PC-9 (cell line): Measurements from ENCODE around the gene TMEM240. TPM values are rescaled to one million over a fixed set of nuclear protein-coding genes. Genes with fewer than 3 reads are reported as not detected.

Experiments used
- BruUV-seq: library from RNA; stranded (reverse); fragments of 400-500 nt; replicated peaks from 2 replicates; lab custom pipeline; 2021; lab: Mats Ljungman, UMichigan
- CTCF ChIA-PET: fragments of 300-600 bp; sonication (Branson Sonifier 250); formaldehyde crosslinking; loops from one replicate; lab custom pipeline; 2022; ENCODE audit warnings: antibody characterized with exemption; lab: Charles Lee
- POLR2A ChIA-PET: fragments of 300-600 bp; sonication (Branson Sonifier 250); formaldehyde crosslinking; loops from one replicate; lab custom pipeline; 2022; ENCODE audit warnings: antibody characterized with exemption; ENCODE audit not compliant: unreplicated experiment; lab: Charles Lee
- DNase-seq, 2 experiments: peaks; one replicate each; pipeline versions ENCODE4 v3.0.0 to v3.0.0-alpha.2; 2015 to 2022; ENCODE audit warnings: mixed read lengths in 1 of 2
- H2AFZ ChIP-seq: fragments of 200-600 bp; sonication (generic); 2 replicates; pipeline ENCODE4 v1.8.1; 2017; ENCODE audit warnings: antibody characterized with exemption
- H3F3A ChIP-seq: fragments of 200-600 bp; sonication (generic); 2 replicates; pipeline ENCODE4 v1.8.1; 2017; ENCODE audit warnings: antibody characterized with exemption, mild to moderate bottlenecking, low read depth; ENCODE audit not compliant: insufficient read depth
- H3K27ac ChIP-seq: fragments of 200-600 bp; sonication (generic); 2 replicates; pipeline ENCODE4 v1.6.1; 2016; ENCODE audit warnings: mixed run types
- H3K27me3 ChIP-seq: fragments of 200-600 bp; sonication (generic); 2 replicates; pipeline ENCODE4 v1.6.1; 2016; ENCODE audit warnings: low read depth, mixed run types; ENCODE audit not compliant: insufficient read depth
- H3K36me3 ChIP-seq: fragments of 200-600 bp; sonication (generic); 2 replicates; pipeline ENCODE4 v1.6.1; 2016; ENCODE audit warnings: low read depth, mixed run types
- H3K4me1 ChIP-seq: fragments of 200-600 bp; sonication (generic); replicated peaks from 2 replicates; pipeline ENCODE4 v1.6.1; 2016; ENCODE audit warnings: mixed run types; ENCODE audit not compliant: insufficient read depth
- H3K4me2 ChIP-seq: fragments of 200-600 bp; sonication (generic); 2 replicates; pipeline ENCODE4 v1.6.1; 2017; ENCODE audit warnings: mixed run types
- H3K4me3 ChIP-seq: fragments of 200-600 bp; sonication (generic); 2 replicates; pipeline ENCODE4 v1.6.1; 2016; ENCODE audit warnings: mixed run types
- H3K79me2 ChIP-seq: fragments of 200-600 bp; sonication (generic); 2 replicates; pipeline ENCODE4 v1.6.1; 2017; ENCODE audit warnings: low read depth, mixed run types
- H3K9me2 ChIP-seq: fragments of 200-600 bp; sonication (generic); 2 replicates; pipeline ENCODE4 v1.8.1; 2017; ENCODE audit warnings: mild to moderate bottlenecking; ENCODE audit not compliant: insufficient read depth
- H3K9me3 ChIP-seq: fragments of 200-600 bp; sonication (generic); 2 replicates; pipeline ENCODE4 v1.8.1; 2016; ENCODE audit warnings: low read depth; ENCODE audit not compliant: insufficient read depth
- H4K20me1 ChIP-seq: fragments of 200-600 bp; sonication (generic); 2 replicates; pipeline ENCODE4 v1.8.1; 2017; ENCODE audit not compliant: insufficient read depth
- EZH2 ChIP-seq: fragments of 200-600 bp; sonication (generic); IDR thresholded peaks from 2 replicates; pipeline ENCODE4 v1.8.0; 2017; ENCODE audit warnings: antibody characterized with exemption, low read depth
- intact Hi-C: fragments of 100-400 bp; cut with micrococcal nuclease; formaldehyde crosslinking; loops from one replicate; pipeline ENCODE4 v1.10.0; 2022; ENCODE audit not compliant: unreplicated experiment
- total RNA-seq: library from RNA; stranded (reverse); gene quantifications from 2 replicates; pipeline ENCODE4 v1.2.3, GENCODE V29; 2021
- TF ChIP-seq, protein P1 (sequence below): fragments of 200-600 bp; sonication (generic); conservative IDR thresholded peaks from 2 replicates; pipeline ENCODE4 v1.6.1; 2017; ENCODE audit warnings: mixed run types, antibody characterized with exemption, mild to moderate bottlenecking, moderate library complexity

The TMEM240 gene
- total RNA-seq, 1 experiment from 2014 or later = 8.3 TPM

DNA sequence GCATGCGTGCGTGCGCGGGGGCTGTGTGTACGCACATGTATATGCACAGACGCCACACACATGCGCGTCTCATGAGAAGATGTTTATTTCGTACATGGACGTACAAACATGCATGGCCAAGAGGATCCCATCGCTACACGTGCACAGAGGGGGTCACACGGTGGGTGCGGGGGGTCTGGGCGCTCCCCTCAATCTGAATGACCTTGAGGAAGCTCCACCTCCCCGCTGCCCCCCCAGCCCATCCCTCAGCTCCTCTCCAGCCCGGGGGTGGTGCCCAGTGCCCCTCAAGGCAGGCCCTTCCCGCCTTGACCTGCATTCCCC, 1.5 kb downstream of the TMEM240 start:
- intact Hi-C loops = no loop called here
- no peaks in the 10 kb centered on the region for H3K9me2 ChIP-seq
- H3K27me3 ChIP-seq = no peaks in the 10 kb centered on the region
- H3F3A ChIP-seq = peaks cover 20% of the 10 kb centered on the region
- H3K9me3 ChIP-seq = no peaks in the 10 kb centered on the region
- H2AFZ ChIP-seq = no peak overlapping the region
- no TSS peak for BruUV-seq
- H4K20me1 ChIP-seq = peaks cover 20% of the 10 kb centered on the region; the same call in 1 of the 2 replicates
- no peaks in the 10 kb centered on the region for H3K79me2 ChIP-seq
- no peak overlapping the region for H3K4me3 ChIP-seq
- no peaks in the 10 kb centered on the region for H3K4me1 ChIP-seq
- H3K4me2 ChIP-seq = no peak overlapping the region
- no peak for DNase-seq
- POLR2A ChIA-PET = no interaction called here
- no peak overlapping the region for H3K27ac ChIP-seq
- TF ChIP-seq, protein P1, sequence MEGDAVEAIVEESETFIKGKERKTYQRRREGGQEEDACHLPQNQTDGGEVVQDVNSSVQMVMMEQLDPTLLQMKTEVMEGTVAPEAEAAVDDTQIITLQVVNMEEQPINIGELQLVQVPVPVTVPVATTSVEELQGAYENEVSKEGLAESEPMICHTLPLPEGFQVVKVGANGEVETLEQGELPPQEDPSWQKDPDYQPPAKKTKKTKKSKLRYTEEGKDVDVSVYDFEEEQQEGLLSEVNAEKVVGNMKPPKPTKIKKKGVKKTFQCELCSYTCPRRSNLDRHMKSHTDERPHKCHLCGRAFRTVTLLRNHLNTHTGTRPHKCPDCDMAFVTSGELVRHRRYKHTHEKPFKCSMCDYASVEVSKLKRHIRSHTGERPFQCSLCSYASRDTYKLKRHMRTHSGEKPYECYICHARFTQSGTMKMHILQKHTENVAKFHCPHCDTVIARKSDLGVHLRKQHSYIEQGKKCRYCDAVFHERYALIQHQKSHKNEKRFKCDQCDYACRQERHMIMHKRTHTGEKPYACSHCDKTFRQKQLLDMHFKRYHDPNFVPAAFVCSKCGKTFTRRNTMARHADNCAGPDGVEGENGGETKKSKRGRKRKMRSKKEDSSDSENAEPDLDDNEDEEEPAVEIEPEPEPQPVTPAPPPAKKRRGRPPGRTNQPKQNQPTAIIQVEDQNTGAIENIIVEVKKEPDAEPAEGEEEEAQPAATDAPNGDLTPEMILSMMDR = no peak
- no peak for TF ChIP-seq EZH2
- CTCF ChIA-PET = no interaction called here
- H3K36me3 ChIP-seq = 0 out of 2 replicates have a peak, but pooled peaks cover 3% of the 10 kb centered on the region

- TF ChIP-seq EZH2 = no peak
- TF ChIP-seq, protein P1 = no peak
- BruUV-seq = no TSS peak
- ChIA-PET POLR2A (no interaction called here), CTCF (no interaction called here)
- H3K4me2 ChIP-seq = no peak overlapping the region
- no peak for DNase-seq
- no peaks in the 10 kb centered on the region for H3K4me1 ChIP-seq
- no peaks in the 10 kb centered on the region for H3K9me2 ChIP-seq
- peaks cover 18% of the 10 kb centered on the region for H3F3A ChIP-seq
- no peak overlapping the region for H3K4me3 ChIP-seq
- no peaks in the 10 kb centered on the region for H3K9me3 ChIP-seq
- no peaks in the 10 kb centered on the region for H3K27me3 ChIP-seq
- H3K79me2 ChIP-seq = no peaks in the 10 kb centered on the region
- H4K20me1 ChIP-seq = peaks cover 20% of the 10 kb centered on the region; the same call in 1 of the 2 replicates
- no peak overlapping the region for H2AFZ ChIP-seq
- no peak overlapping the region for H3K27ac ChIP-seq
- intact Hi-C loops = no loop called here
- no peaks in the 10 kb centered on the region for H3K36me3 ChIP-seq
These were observed 2.1 kb downstream of the TMEM240 start for GRCh38 chr1:1538334-1538733.

DNA sequence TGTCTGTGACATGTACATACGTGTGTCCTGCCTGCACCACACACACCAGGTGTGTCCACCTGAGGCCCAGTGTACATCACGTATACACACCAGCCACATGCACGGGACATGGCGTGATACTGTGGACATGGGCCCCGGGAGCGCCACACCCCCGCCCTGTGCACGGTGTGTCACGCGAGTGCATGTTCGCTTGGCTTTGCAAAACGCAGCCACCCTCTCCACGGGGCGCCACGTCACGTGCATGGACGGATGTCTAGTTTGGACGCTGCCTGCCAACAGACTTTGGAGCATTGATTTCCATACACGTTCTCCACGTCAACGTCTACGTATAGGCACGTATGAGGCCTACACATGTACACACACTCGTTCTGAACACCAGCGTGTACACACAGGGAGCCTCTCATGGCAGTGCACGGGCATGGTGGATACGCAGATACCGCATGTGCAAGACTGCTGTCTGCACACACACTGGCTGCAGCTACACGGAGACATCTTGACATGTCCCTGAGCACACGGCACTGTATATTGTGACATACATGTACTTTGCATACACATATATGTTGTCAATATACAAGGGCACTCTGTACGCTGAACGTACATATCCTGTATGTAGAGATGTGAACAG, 2.7 kb downstream of the TMEM240 start:
- Histone ChIP-seq H3K27me3 (no peaks in the 10 kb centered on the region), H3F3A (peaks cover 18% of the 10 kb centered on the region), H3K9me2 (no peaks in the 10 kb centered on the region), H4K20me1 (peaks cover 15% of the 10 kb centered on the region; the same call in 1 of the 2 replicates), H3K4me2 (no peak overlapping the region), H3K4me3 (no peak overlapping the region), H2AFZ (no peak overlapping the region), H3K9me3 (no peaks in the 10 kb centered on the region), H3K79me2 (no peaks in the 10 kb centered on the region), H3K4me1 (no peaks in the 10 kb centered on the region), H3K27ac (no peak overlapping the region), H3K36me3 (no peaks in the 10 kb centered on the region)
- TF ChIP-seq EZH2 = no peak
- ChIA-PET CTCF (no interaction called here), POLR2A (no interaction called here)
- BruUV-seq = no TSS peak
- no peak for DNase-seq
- intact Hi-C loops = no loop called here
